ENCODE measurements around the gene BORCS5. TPM values are rescaled to one million over a fixed set of nuclear protein-coding genes. Genes with fewer than 3 reads are reported as not detected.

BORCS5 gene
- total and polyA plus RNA-seq, 2 of the 8 experiments (the other 6 are each of a cell fraction or from before 2014, with no cell fraction given): 8.3 to 17.4 TPM

DNA sequence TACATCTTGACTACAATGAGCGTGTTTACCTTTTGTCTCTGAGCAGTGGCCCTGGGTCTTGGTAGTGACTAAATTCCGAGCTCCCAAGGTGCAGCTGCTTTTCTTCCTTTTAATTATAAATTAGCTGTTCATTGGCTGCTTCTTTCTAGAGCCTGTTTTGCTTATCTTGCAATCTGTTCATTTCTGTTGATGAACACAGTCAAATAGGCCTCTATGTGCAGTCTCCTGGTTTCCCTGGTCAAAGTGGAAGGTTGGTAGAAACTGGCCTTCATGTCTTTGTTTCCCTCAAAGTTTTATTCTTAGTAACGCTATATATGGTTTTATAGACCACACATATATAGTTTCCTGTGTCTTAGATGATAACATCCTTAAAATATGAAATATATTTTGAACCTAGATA, 111.7 kb downstream of the BORCS5 start (continued):
- TF ChIP-seq JUND (IDR thresholded peaks at IDR 0.05; ENCODE audit: low read length) (no peak), PHF8 (conservative IDR thresholded peaks at IDR 0.05; ENCODE audit: low read depth, low read length) (no peak), CHD2 (IDR thresholded peaks at IDR 0.05; ENCODE audit: low read length) (no peak), EGR1 (IDR thresholded peaks at IDR 0.05; ENCODE audit: borderline replicate concordance, low read depth, low read length) (no peak)
